Type B pancreatic cell (in vitro differentiated cells): ENCODE data around the gene IQSEC1. TPM values are rescaled to one million over a fixed set of nuclear protein-coding genes. Genes with fewer than 3 reads are reported as not detected.

Experiments
- DNase-seq: peaks from one replicate; pipeline ENCODE4 v3.0.0; 2021; ENCODE audit warnings: mixed read lengths; ENCODE audit not compliant: unreplicated experiment; ENCODE audit errors: extremely low spot score
- H3K27ac Mint-ChIP-seq: 2 replicates; pipeline ENCODE4 v1.8.0; 2021; ENCODE audit warnings: mild to moderate bottlenecking, mixed read lengths
- H3K27me3 Mint-ChIP-seq: 2 replicates; pipeline ENCODE4 v1.8.0; 2021; ENCODE audit warnings: mixed read lengths
- H3K36me3 Mint-ChIP-seq: 2 replicates; pipeline ENCODE4 v1.8.0; 2021; ENCODE audit warnings: mixed read lengths
- H3K4me1 Mint-ChIP-seq: one replicate; pipeline ENCODE4 v1.8.0; 2021; ENCODE audit warnings: mixed read lengths; ENCODE audit not compliant: unreplicated experiment
- H3K4me3 Mint-ChIP-seq: 2 replicates; pipeline ENCODE4 v1.8.0; 2021; ENCODE audit warnings: mild to moderate bottlenecking, mixed read lengths
- H3K9me3 Mint-ChIP-seq: 2 replicates; pipeline ENCODE4 v1.8.0; 2021; ENCODE audit warnings: mixed read lengths
- CTCF ChIP-seq: fragments of 200-600 bp; sonication (generic); conservative IDR thresholded peaks from 2 replicates; pipeline ENCODE4 v1.5.0; 2021; ENCODE audit warnings: antibody characterized with exemption, mild to moderate bottlenecking
- total RNA-seq: library from RNA; stranded (reverse); gene quantifications from 2 replicates; pipeline ENCODE4 v1.2.1, GENCODE V29; 2021; ENCODE audit warnings: low replicate concordance

Gene IQSEC1
- total RNA-seq, 1 donor from 2014 or later: 33.1 TPM

GRCh38 chr3:13080591-13080990 lies 7.4 kb upstream of the IQSEC1 start:
- H3K4me3 Mint-ChIP-seq: no peak overlapping the region
- H3K36me3 Mint-ChIP-seq: no peaks in the 10 kb centered on the region
- no peak for TF ChIP-seq CTCF
- H3K27ac Mint-ChIP-seq: no peak overlapping the region
- peaks cover 42% of the 10 kb centered on the region for H3K27me3 Mint-ChIP-seq
- H3K9me3 Mint-ChIP-seq: no peaks in the 10 kb centered on the region
- H3K4me1 Mint-ChIP-seq: peaks cover 6% of the 10 kb centered on the region
- no peak for DNase-seq

- H3K4me1 Mint-ChIP-seq: peaks cover 6% of the 10 kb centered on the region
- DNase-seq: no peak
- H3K36me3 Mint-ChIP-seq: no peaks in the 10 kb centered on the region
- TF ChIP-seq CTCF: no peak
- H3K27ac Mint-ChIP-seq: no peak overlapping the region
- H3K9me3 Mint-ChIP-seq: no peaks in the 10 kb centered on the region
- no peak overlapping the region for H3K4me3 Mint-ChIP-seq
- H3K27me3 Mint-ChIP-seq: peaks cover 47% of the 10 kb centered on the region
Observed at GRCh38 chr3:13080026-13080425, 6.8 kb upstream of the IQSEC1 start.

- H3K27me3 Mint-ChIP-seq: peaks cover 53% of the 10 kb centered on the region
- peaks cover 6% of the 10 kb centered on the region for H3K4me1 Mint-ChIP-seq
- H3K4me3 Mint-ChIP-seq: no peak overlapping the region
- TF ChIP-seq CTCF: no peak
- no peaks in the 10 kb centered on the region for H3K9me3 Mint-ChIP-seq
- H3K27ac Mint-ChIP-seq: no peak overlapping the region
- DNase-seq: no peak
- no peaks in the 10 kb centered on the region for H3K36me3 Mint-ChIP-seq
Observed at GRCh38 chr3:13079510-13079909, 6.3 kb upstream of the IQSEC1 start.

- H3K9me3 Mint-ChIP-seq: no peaks in the 10 kb centered on the region
- H3K27ac Mint-ChIP-seq: no peak overlapping the region
- no peaks in the 10 kb centered on the region for H3K36me3 Mint-ChIP-seq
- no peak overlapping the region for H3K4me3 Mint-ChIP-seq
- peaks cover 6% of the 10 kb centered on the region for H3K4me1 Mint-ChIP-seq
- DNase-seq: no peak
- H3K27me3 Mint-ChIP-seq: peaks cover 57% of the 10 kb centered on the region
- no peak for TF ChIP-seq CTCF
Observed at GRCh38 chr3:13079051-13079450, 5.8 kb upstream of the IQSEC1 start.

GRCh38 chr3:13078163-13078905 lies 5.1 kb upstream of the IQSEC1 start:
- H3K4me3 Mint-ChIP-seq: no peak overlapping the region
- no peak for TF ChIP-seq CTCF
- no peak overlapping the region for H3K27ac Mint-ChIP-seq
- H3K36me3 Mint-ChIP-seq: no peaks in the 10 kb centered on the region
- no peak for DNase-seq
- no peaks in the 10 kb centered on the region for H3K9me3 Mint-ChIP-seq
- peaks cover 63% of the 10 kb centered on the region for H3K27me3 Mint-ChIP-seq
- peaks cover 6% of the 10 kb centered on the region for H3K4me1 Mint-ChIP-seq
